Activated B cell treated with CpG ODN at 0.5 μM for 24 hours (primary cell): ENCODE results near the gene KRTAP21-3. TPM values are rescaled to one million over a fixed set of nuclear protein-coding genes. Genes with fewer than 3 reads are reported as not detected.

Experiments used
- ATAC-seq: fragments of 200-7000 bp; cut with Tn5 transposase; one replicate; pipeline ENCODE4 v1.10.0; 2021; ENCODE audit warnings: low read depth, mild to moderate bottlenecking, moderate library complexity
- CTCF ChIA-PET: fragments of 350-600 bp; sonication (Branson Sonifier 250); formaldehyde crosslinking; loops from one replicate; lab custom pipeline; 2021; ENCODE audit warnings: antibody characterized with exemption; lab: Charles Lee
- POLR2A ChIA-PET: fragments of 350-600 bp; sonication (Branson Sonifier 250); formaldehyde crosslinking; loops from one replicate; lab custom pipeline; 2021; ENCODE audit warnings: antibody characterized with exemption; lab: Charles Lee
- DNase-seq: peaks from one replicate; pipeline ENCODE4 v3.0.0; 2022
- H3K27ac Mint-ChIP-seq: one replicate; pipeline ENCODE4 v1.8.0; 2020; ENCODE audit warnings: mixed read lengths
- H3K27me3 Mint-ChIP-seq: one replicate; pipeline ENCODE4 v1.8.0; 2021; ENCODE audit warnings: mixed read lengths
- H3K36me3 Mint-ChIP-seq: one replicate; pipeline ENCODE4 v1.8.0; 2021; ENCODE audit warnings: low read depth, mixed read lengths
- H3K4me1 Mint-ChIP-seq: one replicate; pipeline ENCODE4 v1.8.0; 2021; ENCODE audit warnings: mixed read lengths
- H3K4me3 Mint-ChIP-seq: one replicate; pipeline ENCODE4 v1.8.0; 2020; ENCODE audit warnings: mild to moderate bottlenecking, mixed read lengths
- H3K9me3 Mint-ChIP-seq: one replicate; pipeline ENCODE4 v1.8.0; 2020; ENCODE audit warnings: mixed read lengths
- CTCF ChIP-seq: fragments of 200-600 bp; IDR thresholded peaks from one replicate; pipeline ENCODE4 v1.8.0; 2022; ENCODE audit warnings: antibody characterized with exemption, mild to moderate bottlenecking
- intact Hi-C: fragments of 100-400 bp; cut with micrococcal nuclease; formaldehyde crosslinking; loops from one replicate; pipeline ENCODE4 v1.15.1; 2024
- total RNA-seq: library from RNA; stranded (reverse); gene quantifications from 2 replicates; pipeline ENCODE4 v1.2.3, GENCODE V29; 2022

Gene KRTAP21-3
- total RNA-seq, 1 donor from 2014 or later: not detected

GRCh38 chr21:30714946-30715345 lies 3.6 kb downstream of the KRTAP21-3 start:
- peaks cover 2% of the 10 kb centered on the region for H3K9me3 Mint-ChIP-seq
- no peak overlapping the region for H3K27ac Mint-ChIP-seq
- ChIA-PET CTCF (no interaction called here), POLR2A (no interaction called here)
- H3K4me3 Mint-ChIP-seq: no peak overlapping the region
- H3K27me3 Mint-ChIP-seq: no peaks in the 10 kb centered on the region
- ATAC-seq (no peak), DNase-seq (no peak)
- no peak for TF ChIP-seq CTCF
- H3K36me3 Mint-ChIP-seq: no peaks in the 10 kb centered on the region
- intact Hi-C loops: no loop called here
- no peaks in the 10 kb centered on the region for H3K4me1 Mint-ChIP-seq

- H3K4me3 Mint-ChIP-seq: no peak overlapping the region
- ATAC-seq (no peak), DNase-seq (no peak)
- CTCF ChIA-PET: no interaction called here
- H3K4me1 Mint-ChIP-seq: no peaks in the 10 kb centered on the region
- H3K9me3 Mint-ChIP-seq: peaks cover 2% of the 10 kb centered on the region
- no peaks in the 10 kb centered on the region for H3K36me3 Mint-ChIP-seq
- H3K27me3 Mint-ChIP-seq: no peaks in the 10 kb centered on the region
- intact Hi-C loops: no loop called here
- no peak overlapping the region for H3K27ac Mint-ChIP-seq
- POLR2A ChIA-PET: no interaction called here
- no peak for TF ChIP-seq CTCF
These were observed 4.1 kb downstream of the KRTAP21-3 start for GRCh38 chr21:30714456-30714855.

- H3K9me3 Mint-ChIP-seq: peaks cover 2% of the 10 kb centered on the region
- H3K4me3 Mint-ChIP-seq: no peak overlapping the region
- intact Hi-C loops: no loop called here
- POLR2A ChIA-PET: no interaction called here
- H3K36me3 Mint-ChIP-seq: no peaks in the 10 kb centered on the region
- no peak for TF ChIP-seq CTCF
- CTCF ChIA-PET: no interaction called here
- no peak overlapping the region for H3K27ac Mint-ChIP-seq
- no peak for DNase-seq
- H3K27me3 Mint-ChIP-seq: no peaks in the 10 kb centered on the region
- ATAC-seq: no peak
- H3K4me1 Mint-ChIP-seq: no peaks in the 10 kb centered on the region
These were observed 4.8 kb downstream of the KRTAP21-3 start for GRCh38 chr21:30713766-30714165.

- ChIA-PET CTCF (no interaction called here), POLR2A (no interaction called here)
- Mint-ChIP-seq H3K4me3 (no peak overlapping the region), H3K36me3 (no peaks in the 10 kb centered on the region), H3K4me1 (no peaks in the 10 kb centered on the region), H3K27ac (no peak overlapping the region), H3K27me3 (no peaks in the 10 kb centered on the region), H3K9me3 (peaks cover 2% of the 10 kb centered on the region)
- DNase-seq (no peak), ATAC-seq (no peak)
- no peak for TF ChIP-seq CTCF
- intact Hi-C loops: no loop called here
These were observed 8.1 kb downstream of the KRTAP21-3 start for GRCh38 chr21:30710499-30710898.

- ChIA-PET POLR2A (no interaction called here), CTCF (no interaction called here)
- Mint-ChIP-seq H3K27me3 (no peaks in the 10 kb centered on the region), H3K4me3 (no peak overlapping the region), H3K36me3 (no peaks in the 10 kb centered on the region), H3K27ac (no peak overlapping the region), H3K9me3 (no peaks in the 10 kb centered on the region), H3K4me1 (no peaks in the 10 kb centered on the region)
- ATAC-seq (no peak), DNase-seq (no peak)
- intact Hi-C loops: no loop called here
- TF ChIP-seq CTCF: no peak
These were observed 11.2 kb downstream of the KRTAP21-3 start for GRCh38 chr21:30707409-30707808.
